Measurements from ENCODE around the gene CRTC1. TPM values are rescaled to one million over a fixed set of nuclear protein-coding genes. Genes with fewer than 3 reads are reported as not detected.

Gene CRTC1
- polyA plus RNA-seq, 2 of the 4 experiments (the other 2 are of a cell fraction) = 0.87 to 4.0 TPM

GRCh38 chr19:18791315-18791678 is 107.8 kb downstream of the CRTC1 start:
- WGBS (ENCODE audit: missing lambda C conversion rate) = 68% methylated on average over 12 of the region's 21 CpGs
- ChIA-PET POLR2A (no interaction called here), CTCF (no interaction called here)
- H3K4me1 ChIP-seq = peaks cover 17% of the 10 kb centered on the region; the same call in 1 of the 3 replicates
- DNase-seq (ENCODE audit: low read depth in 1 of 2, low spot score in 1 of 2) (no peak), ATAC-seq (no peak), FAIRE-seq (no peak)
- H3K9me3 ChIP-seq = no peaks in the 10 kb centered on the region
- no peak overlapping the region for H3K4me2 ChIP-seq
- no peak overlapping the region for H3K4me3 ChIP-seq
- no peak overlapping the region for H3K27ac ChIP-seq
- TF ChIP-seq HES2 (IDR thresholded peaks at IDR 0.05) = no peak
- TF ChIP-seq SMC3 (IDR thresholded peaks at IDR 0.05) = no peak

DNA sequence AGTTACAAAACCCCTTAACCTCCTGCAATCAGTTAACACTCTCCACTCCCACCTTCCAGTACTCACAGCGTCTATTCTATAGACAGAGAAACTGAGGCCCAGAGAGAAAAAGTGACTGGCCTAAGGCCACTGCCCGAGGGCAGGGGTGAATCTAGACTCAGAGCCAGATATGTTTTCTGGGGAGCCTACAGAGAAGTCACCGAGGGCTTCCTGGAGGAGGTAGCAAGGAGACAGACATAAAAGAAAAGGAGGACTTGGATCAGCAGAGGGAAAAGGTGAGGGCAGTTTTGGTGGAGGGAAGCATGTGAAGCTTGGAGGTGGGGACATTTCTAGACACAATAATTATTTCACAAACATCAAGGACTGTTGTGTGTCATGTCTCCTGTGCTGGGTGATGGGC is 109.2 kb downstream of the CRTC1 start:
- Histone ChIP-seq H3K4me2 (no peak overlapping the region), H3K9me3 (no peaks in the 10 kb centered on the region), H3K27ac (no peak overlapping the region), H3K4me3 (no peak overlapping the region), H3K4me1 (peaks cover 17% of the 10 kb centered on the region; the same call in 1 of the 3 replicates)
- TF ChIP-seq ZFP36 (IDR thresholded peaks at IDR 0.05; ENCODE audit: borderline replicate concordance, partially characterized antibody) (peak; percentile 2), FOSB (CRISPR knock-in tag; IDR thresholded peaks at IDR 0.05) (no peak)
- DNase-seq (ENCODE audit: low read depth in 1 of 2, low spot score in 1 of 2) = no peak
- WGBS (ENCODE audit: missing lambda C conversion rate) = 51% methylated on average over 3 of the region's 3 CpGs
- CTCF ChIA-PET = no interaction called here
- POLR2A ChIA-PET = no interaction called here
- FAIRE-seq = no peak
- ATAC-seq = no peak

DNA sequence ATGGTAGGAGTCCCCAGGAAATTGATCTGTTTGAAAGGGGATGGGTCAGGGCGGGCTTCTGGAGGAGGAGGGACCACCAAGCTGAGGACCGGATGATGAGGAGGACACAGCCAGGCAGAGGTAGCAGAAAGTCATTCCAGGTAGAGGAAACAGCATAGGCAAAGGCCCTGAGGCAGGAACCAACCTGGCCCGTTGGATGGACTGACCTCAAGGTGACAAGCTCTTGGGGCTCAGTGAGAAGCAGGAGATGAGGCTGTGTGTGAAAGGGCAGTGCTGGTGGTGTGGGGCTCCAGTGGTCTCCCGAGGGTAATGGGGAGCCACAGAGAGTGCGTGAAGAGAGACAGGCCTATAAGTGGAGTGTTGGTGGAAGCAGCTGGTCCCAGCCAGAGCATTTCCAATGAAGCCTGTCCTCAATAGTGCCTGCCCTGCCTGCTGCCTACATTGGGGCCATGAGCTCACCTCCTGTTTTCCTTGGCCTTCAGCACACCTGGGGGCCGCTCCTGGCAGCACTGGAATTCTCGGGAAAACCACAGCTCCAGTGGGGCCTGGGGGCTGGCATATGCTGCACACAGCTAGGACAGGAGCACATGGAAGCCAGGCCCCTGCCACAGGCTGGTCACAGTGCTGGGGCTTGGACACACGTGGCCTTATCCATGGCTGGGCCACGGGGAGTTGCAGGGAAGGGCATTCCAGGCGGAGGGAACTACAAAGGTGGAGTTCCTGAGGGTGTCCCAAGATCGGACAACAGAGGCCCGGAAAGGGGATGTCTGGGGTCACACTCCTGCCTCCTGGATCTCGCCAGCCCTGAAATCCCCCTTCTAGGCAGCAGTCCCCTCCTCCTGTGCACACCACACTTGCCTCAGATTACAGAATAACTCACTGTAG is 109.9 kb downstream of the CRTC1 start:
- no peaks in the 10 kb centered on the region for H3K9me3 ChIP-seq
- WGBS (ENCODE audit: missing lambda C conversion rate) = 63% methylated on average over 11 of the region's 13 CpGs
- peaks cover 17% of the 10 kb centered on the region; the same call in 1 of the 3 replicates for H3K4me1 ChIP-seq
- CTCF ChIA-PET = interaction anchor here (1.5 kb wide), 1 partner anchor 17 kb away, joined by 6 read pairs; no protein-coding TSS in a partner anchor
- ATAC-seq (no peak), DNase-seq (ENCODE audit: low read depth in 1 of 2, low spot score in 1 of 2) (no peak), FAIRE-seq (no peak)
- no peak overlapping the region for H3K4me3 ChIP-seq
- POLR2A ChIA-PET = no interaction called here
- TF ChIP-seq ZSCAN20 (CRISPR knock-in tag; IDR thresholded peaks at IDR 0.05) = no peak
- no peak for TF ChIP-seq RFX5 (IDR thresholded peaks at IDR 0.05)
- no peak for TF ChIP-seq FOSB (CRISPR knock-in tag; IDR thresholded peaks at IDR 0.05)
- TF ChIP-seq, protein P1, sequence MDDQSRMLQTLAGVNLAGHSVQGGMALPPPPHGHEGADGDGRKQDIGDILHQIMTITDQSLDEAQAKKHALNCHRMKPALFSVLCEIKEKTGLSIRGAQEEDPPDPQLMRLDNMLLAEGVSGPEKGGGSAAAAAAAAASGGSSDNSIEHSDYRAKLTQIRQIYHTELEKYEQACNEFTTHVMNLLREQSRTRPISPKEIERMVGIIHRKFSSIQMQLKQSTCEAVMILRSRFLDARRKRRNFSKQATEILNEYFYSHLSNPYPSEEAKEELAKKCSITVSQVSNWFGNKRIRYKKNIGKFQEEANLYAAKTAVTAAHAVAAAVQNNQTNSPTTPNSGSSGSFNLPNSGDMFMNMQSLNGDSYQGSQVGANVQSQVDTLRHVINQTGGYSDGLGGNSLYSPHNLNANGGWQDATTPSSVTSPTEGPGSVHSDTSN (IDR thresholded peaks at IDR 0.05) = no peak
- no peak for TF ChIP-seq MAFK (IDR thresholded peaks at IDR 0.05; ENCODE audit: partially characterized antibody)
- no peak for TF ChIP-seq EP300 (IDR thresholded peaks at IDR 0.05)
- TF ChIP-seq TP53 (CRISPR knock-in tag; IDR thresholded peaks at IDR 0.05) = no peak
- no peak for TF ChIP-seq RNF2 (IDR thresholded peaks at IDR 0.05; ENCODE audit: borderline replicate concordance, low read depth)
- no peak overlapping the region for H3K4me2 ChIP-seq
- no peak overlapping the region for H3K27ac ChIP-seq

DNA sequence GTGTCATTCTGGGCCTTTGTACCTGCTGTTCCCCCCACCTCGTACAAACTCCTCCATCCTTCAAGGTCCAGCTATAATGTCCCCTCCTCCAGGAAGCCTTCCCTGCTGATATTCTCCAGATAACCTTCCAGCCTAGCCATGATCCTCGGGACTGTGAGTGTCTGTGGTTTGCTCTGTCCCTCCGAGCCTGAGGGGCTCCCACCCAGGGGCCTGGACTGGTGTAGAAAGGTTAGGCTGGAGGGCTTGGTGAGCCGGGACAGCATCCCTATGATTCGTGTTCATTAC is 110.5 kb downstream of the CRTC1 start:
- WGBS (ENCODE audit: missing lambda C conversion rate) = 50% methylated on average over 5 of the region's 5 CpGs
- Histone ChIP-seq H3K4me1 (peaks cover 14% of the 10 kb centered on the region; the same call in 1 of the 3 replicates), H3K27ac (no peak overlapping the region), H3K9me3 (no peaks in the 10 kb centered on the region), H3K4me2 (no peak overlapping the region), H3K4me3 (no peak overlapping the region)
- ATAC-seq (no peak), FAIRE-seq (no peak), DNase-seq (ENCODE audit: low read depth in 1 of 2, low spot score in 1 of 2) (no peak)
- TF ChIP-seq BCL3 (IDR thresholded peaks at IDR 0.05) = no peak
- peak; percentile 67 for TF ChIP-seq ZFP36 (IDR thresholded peaks at IDR 0.05; ENCODE audit: borderline replicate concordance, partially characterized antibody)
- CTCF ChIA-PET = interaction anchor here (0.7 to 1.5 kb wide), 2 partner anchors 18 to 372 kb away, joined by 3 to 6 read pairs; no protein-coding TSS in a partner anchor
- POLR2A ChIA-PET = no interaction called here

GRCh38 chr19:18794692-18795091 is 111.2 kb downstream of the CRTC1 start:
- Histone ChIP-seq H3K9me3 (no peaks in the 10 kb centered on the region), H3K4me3 (no peak overlapping the region), H3K4me1 (peaks cover 6% of the 10 kb centered on the region; the same call in 1 of the 3 replicates), H3K4me2 (no peak overlapping the region), H3K27ac (no peak overlapping the region)
- TF ChIP-seq SMC3 (IDR thresholded peaks at IDR 0.05) = no peak
- no peak for TF ChIP-seq MAZ (IDR thresholded peaks at IDR 0.05; ENCODE audit: borderline replicate concordance, low read depth, low read length)
- TF ChIP-seq RFX5 (IDR thresholded peaks at IDR 0.05) = no peak
- no peak for TF ChIP-seq CTCF (IDR thresholded peaks at IDR 0.05)
- TF ChIP-seq, protein P1 (IDR thresholded peaks at IDR 0.05) = no peak
- TF ChIP-seq JUN (IDR thresholded peaks at IDR 0.05) = no peak
- no peak for TF ChIP-seq HOXB5 (CRISPR knock-in tag; IDR thresholded peaks at IDR 0.05)
- no peak for TF ChIP-seq HEYL (CRISPR knock-in tag; IDR thresholded peaks at IDR 0.05)
- TF ChIP-seq, protein P2, sequence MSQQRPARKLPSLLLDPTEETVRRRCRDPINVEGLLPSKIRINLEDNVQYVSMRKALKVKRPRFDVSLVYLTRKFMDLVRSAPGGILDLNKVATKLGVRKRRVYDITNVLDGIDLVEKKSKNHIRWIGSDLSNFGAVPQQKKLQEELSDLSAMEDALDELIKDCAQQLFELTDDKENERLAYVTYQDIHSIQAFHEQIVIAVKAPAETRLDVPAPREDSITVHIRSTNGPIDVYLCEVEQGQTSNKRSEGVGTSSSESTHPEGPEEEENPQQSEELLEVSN (IDR thresholded peaks at IDR 0.05; ENCODE audit: borderline replicate concordance, low read depth) = no peak
- TF ChIP-seq TP53 (CRISPR knock-in tag; IDR thresholded peaks at IDR 0.05) = no peak
- WGBS (ENCODE audit: missing lambda C conversion rate) = 92% methylated on average over 6 of the region's 6 CpGs
- POLR2A ChIA-PET = no interaction called here
- ATAC-seq (no peak), DNase-seq (ENCODE audit: low read depth in 1 of 2, low spot score in 1 of 2) (no peak), FAIRE-seq (no peak)
- CTCF ChIA-PET = interaction anchor here (0.7 kb wide), 1 partner anchor 372 kb away, joined by 3 read pairs; no protein-coding TSS in a partner anchor

Data from A549 (cell line).